GM23248 (cell line): ENCODE measurements around the gene HMSD. TPM values are rescaled to one million over a fixed set of nuclear protein-coding genes. Genes with fewer than 3 reads are reported as not detected.

Source experiments
- DNase-seq: peaks from one replicate; pipeline ENCODE4 v3.0.0-alpha.2; 2015
- H2AFZ ChIP-seq: fragments of 200-600 bp; sonication (generic); 2 replicates; pipeline ENCODE4 v1.6.1; 2016; ENCODE audit warnings: antibody characterized with exemption
- H3F3A ChIP-seq: fragments of 200-600 bp; sonication (generic); 2 replicates; pipeline ENCODE4 v1.6.1; 2016; ENCODE audit warnings: mild to moderate bottlenecking, antibody characterized with exemption, mixed run types; ENCODE audit not compliant: insufficient read depth
- H3K27ac ChIP-seq: fragments of 200-600 bp; sonication (generic); 2 replicates; pipeline ENCODE4 v1.5.1; 2016; ENCODE audit warnings: mild to moderate bottlenecking
- H3K27me3 ChIP-seq: fragments of 200-600 bp; sonication (generic); replicated peaks from 2 replicates; pipeline ENCODE4 v1.6.1; 2016; ENCODE audit warnings: mild to moderate bottlenecking; ENCODE audit not compliant: insufficient read depth
- H3K36me3 ChIP-seq: fragments of 200-600 bp; sonication (generic); 2 replicates; pipeline ENCODE4 v1.6.1; 2016; ENCODE audit warnings: low read depth, mild to moderate bottlenecking
- H3K4me1 ChIP-seq: fragments of 200-600 bp; sonication (generic); 2 replicates; pipeline ENCODE4 v1.6.1; 2016; ENCODE audit warnings: mild to moderate bottlenecking; ENCODE audit not compliant: insufficient read depth
- H3K4me2 ChIP-seq: fragments of 200-600 bp; sonication (generic); one replicate; pipeline ENCODE4 v1.6.1; 2016; ENCODE audit warnings: mild to moderate bottlenecking; ENCODE audit not compliant: unreplicated experiment
- H3K4me3 ChIP-seq: fragments of 200-600 bp; sonication (generic); 2 replicates; pipeline ENCODE4 v1.5.1; 2016; ENCODE audit warnings: mild to moderate bottlenecking
- H3K79me2 ChIP-seq: fragments of 200-600 bp; sonication (generic); 2 replicates; pipeline ENCODE4 v1.6.1; 2016; ENCODE audit warnings: mild to moderate bottlenecking; ENCODE audit not compliant: insufficient read depth
- H3K9ac ChIP-seq: fragments of 200-600 bp; sonication (generic); 2 replicates; pipeline ENCODE4 v1.6.1; 2016; ENCODE audit warnings: mild to moderate bottlenecking
- H3K9me2 ChIP-seq: fragments of 200-600 bp; sonication (generic); 2 replicates; pipeline ENCODE4 v1.6.1; 2016; ENCODE audit warnings: mixed run types, mild to moderate bottlenecking, moderate library complexity; ENCODE audit not compliant: insufficient read depth
- H3K9me3 ChIP-seq: fragments of 200-600 bp; sonication (generic); one replicate; pipeline ENCODE4 v1.6.1; 2017; ENCODE audit warnings: low read depth
- H4K20me1 ChIP-seq: fragments of 200-600 bp; sonication (generic); 2 replicates; pipeline ENCODE4 v1.6.0; 2016; ENCODE audit not compliant: insufficient read depth
- EZH2 ChIP-seq: fragments of 200-600 bp; sonication (generic); IDR thresholded peaks from 2 replicates; pipeline ENCODE4 v1.6.1; 2018; ENCODE audit warnings: antibody characterized with exemption, mild to moderate bottlenecking; ENCODE audit not compliant: insufficient read depth, poor library complexity, severe bottlenecking
- EZH2phosphoT487 ChIP-seq: fragments of 200-600 bp; sonication (generic); IDR thresholded peaks from 2 replicates; pipeline ENCODE4 v1.6.1; 2018; ENCODE audit warnings: antibody characterized with exemption, moderate library complexity, mild to moderate bottlenecking, low read depth; ENCODE audit not compliant: insufficient read depth
- WGBS, 2 experiments: methylation state at CpG; one replicate each; pipeline ENCODE4 v1.1.6; 2015 to 2017; ENCODE audit warnings: low lambda C conversion rate in 2 of 2, low coverage in 1 of 2; ENCODE audit errors: missing lambda C conversion rate in 2 of 2; 5-methylcytosine and 5-hydroxymethylcytosine counted together
- in situ Hi-C: fragments of 300-500 bp; cut with MboI; formaldehyde crosslinking; loops from 2 replicates; pipeline ENCODE4 v1.15.0; 2020
- polyA plus RNA-seq: library from polyadenylated mRNA; unstranded; fragments of >200 nt; fragmentation: Nextera tagmentation; extraction: Ambion mirVana; gene quantifications from 2 replicates; pipeline ENCODE4 v1.2.1, GENCODE V29; 2016
- total RNA-seq: library from RNA; depleted of rRNA; stranded (reverse); fragments of >200 nt; shearing (Covaris generic); gene quantifications from 2 replicates; pipeline ENCODE4 v1.2.3, GENCODE V29; 2014

HMSD gene
- total and polyA plus RNA-seq, 2 experiments from 2014 or later = 0.83 TPM; not detected in 1

DNA sequence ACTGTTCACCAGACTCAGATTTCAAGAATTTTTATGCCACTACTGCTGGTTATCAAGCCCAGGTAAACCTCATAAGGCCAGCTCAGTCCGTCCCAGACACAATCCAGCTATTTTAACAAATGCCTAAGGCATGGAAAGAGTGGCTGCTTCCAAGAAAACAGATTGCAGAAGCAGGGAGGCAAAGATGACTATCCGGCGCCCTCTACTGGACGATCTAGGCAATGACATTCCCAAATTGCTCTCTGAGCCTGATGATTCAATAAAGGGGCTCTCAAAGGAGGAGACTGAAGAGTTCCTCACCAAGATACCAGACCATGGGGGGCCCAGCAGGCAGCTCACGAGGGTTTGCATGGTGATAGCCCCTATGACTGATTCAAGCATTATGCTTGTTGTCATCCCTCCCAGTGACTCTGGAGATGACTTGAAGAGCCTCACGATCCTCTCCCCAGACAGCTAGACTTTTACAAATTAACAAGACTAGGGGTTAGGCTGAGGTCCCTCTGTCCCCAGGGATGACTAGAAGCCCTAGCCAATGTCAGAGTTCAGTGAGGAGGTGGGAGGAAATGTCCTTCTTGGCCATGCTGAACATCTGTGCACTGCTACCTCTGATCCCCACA is 45.8 kb downstream of the HMSD start:
- WGBS, 2 experiments = 17 to 18% methylated on average over 6 of the region's 6 CpGs
- peak; percentile 78 for DNase-seq
- in situ Hi-C loops = no loop called here
- Histone ChIP-seq H3K9ac (no peak overlapping the region), H3K4me1 (peaks cover 14% of the 10 kb centered on the region), H3F3A (peaks cover 11% of the 10 kb centered on the region; the same call in 1 of the 2 replicates), H3K27ac (no peak overlapping the region), H3K9me3 (no peaks in the 10 kb centered on the region), H4K20me1 (no peaks in the 10 kb centered on the region), H2AFZ (no peak overlapping the region), H3K27me3 (no peaks in the 10 kb centered on the region), H3K4me2 (no peak overlapping the region), H3K79me2 (no peaks in the 10 kb centered on the region), H3K9me2 (no peaks in the 10 kb centered on the region), H3K36me3 (no peaks in the 10 kb centered on the region), H3K4me3 (no peak overlapping the region)
- TF ChIP-seq EZH2phosphoT487 = no peak
- no peak for TF ChIP-seq EZH2

DNA sequence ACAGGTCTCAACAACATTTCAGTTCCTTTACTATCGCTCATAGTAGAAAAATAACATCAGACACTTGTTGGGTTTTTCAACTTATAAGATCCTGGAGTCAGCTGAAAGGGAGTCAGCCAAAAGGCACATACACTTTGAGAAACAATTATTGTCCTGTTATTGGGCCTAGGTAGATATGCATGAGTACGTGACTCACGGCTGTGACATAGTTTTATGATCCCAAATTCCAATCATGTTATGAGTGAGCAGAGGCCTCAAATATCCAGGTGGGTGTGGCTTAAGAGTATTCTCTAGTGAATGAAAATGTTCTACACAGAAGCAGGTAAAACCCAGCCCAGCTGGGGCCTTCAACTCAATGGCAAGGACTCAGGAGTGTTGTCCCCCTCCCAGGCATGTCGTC is 47.9 kb downstream of the HMSD start:
- Histone ChIP-seq H3K79me2 (no peaks in the 10 kb centered on the region), H3K27me3 (no peaks in the 10 kb centered on the region), H3K4me2 (no peak overlapping the region), H3K27ac (no peak overlapping the region), H3F3A (peaks cover 4% of the 10 kb centered on the region; the same call in 1 of the 2 replicates), H3K4me3 (no peak overlapping the region), H3K9me2 (no peaks in the 10 kb centered on the region), H3K9me3 (no peaks in the 10 kb centered on the region), H4K20me1 (no peaks in the 10 kb centered on the region), H3K4me1 (peaks cover 7% of the 10 kb centered on the region), H3K36me3 (no peaks in the 10 kb centered on the region), H3K9ac (no peak overlapping the region), H2AFZ (no peak overlapping the region)
- WGBS, 2 experiments = 68 to 72% methylated on average over 4 of the region's 4 CpGs
- TF ChIP-seq EZH2 = no peak
- TF ChIP-seq EZH2phosphoT487 = no peak
- in situ Hi-C loops = no loop called here
- peak; percentile 20 for DNase-seq

DNA sequence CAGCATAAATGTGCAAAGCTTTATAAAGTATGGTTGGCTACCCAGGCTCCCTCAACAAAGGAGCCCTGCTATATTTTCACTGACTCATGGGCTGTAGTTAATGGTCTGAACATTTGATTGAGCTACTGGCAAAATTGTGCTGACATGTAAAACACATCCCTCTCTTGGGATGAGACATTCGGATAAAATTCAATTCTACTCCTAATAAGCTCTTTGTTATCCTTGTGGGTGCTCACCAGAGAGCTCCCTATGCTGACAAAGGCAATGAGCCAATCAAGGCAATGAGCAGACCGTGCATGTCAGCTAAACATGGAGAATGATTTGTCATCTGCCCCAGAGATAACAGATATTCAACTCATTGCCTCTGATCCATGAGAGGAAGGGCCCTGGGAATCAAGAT is 48.5 kb downstream of the HMSD start:
- peak; percentile 9 for DNase-seq
- in situ Hi-C loops = no loop called here

DNA sequence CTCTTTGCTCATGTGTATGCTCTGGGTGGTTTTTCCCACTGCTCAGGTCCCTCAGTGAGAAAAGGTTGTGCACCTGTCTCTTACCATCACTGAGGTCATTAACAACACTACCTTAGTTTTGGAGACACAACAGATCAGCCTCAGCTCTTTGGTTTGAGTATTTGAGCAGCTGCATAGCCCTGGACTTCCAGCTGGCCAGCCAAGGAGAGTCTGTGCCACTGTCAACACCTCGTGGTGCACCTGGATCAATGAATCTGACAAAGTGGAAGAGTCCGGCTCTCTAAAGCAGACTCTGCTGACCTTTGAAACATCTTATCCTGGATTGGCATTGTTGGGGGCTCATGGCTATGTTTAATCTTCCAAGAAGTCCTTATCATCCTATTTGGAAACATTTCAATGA is 50.8 kb downstream of the HMSD start:
- no peak for DNase-seq
- Histone ChIP-seq H3K27me3 (no peaks in the 10 kb centered on the region), H2AFZ (no peak overlapping the region), H3K9ac (no peak overlapping the region), H3K36me3 (no peaks in the 10 kb centered on the region), H3K79me2 (no peaks in the 10 kb centered on the region), H4K20me1 (no peaks in the 10 kb centered on the region), H3F3A (no peaks in the 10 kb centered on the region), H3K4me2 (no peak overlapping the region), H3K27ac (no peak overlapping the region), H3K4me1 (0 out of 2 replicates have a peak, but pooled peaks cover 4% of the 10 kb centered on the region), H3K9me2 (no peaks in the 10 kb centered on the region), H3K9me3 (no peaks in the 10 kb centered on the region), H3K4me3 (no peak overlapping the region)
- in situ Hi-C loops = no loop called here
- TF ChIP-seq EZH2phosphoT487 = no peak
- TF ChIP-seq EZH2 = no peak
- 66 to 84% methylated on average over 2 of the region's 2 CpGs for WGBS, 2 experiments

More for the DNA sequence above, 48.5 kb downstream of the HMSD start:
- Histone ChIP-seq H4K20me1 (no peaks in the 10 kb centered on the region), H3K27me3 (no peaks in the 10 kb centered on the region), H3K79me2 (no peaks in the 10 kb centered on the region), H3F3A (no peaks in the 10 kb centered on the region), H3K4me2 (no peak overlapping the region), H3K4me1 (0 out of 2 replicates have a peak, but pooled peaks cover 4% of the 10 kb centered on the region), H2AFZ (no peak overlapping the region), H3K4me3 (no peak overlapping the region), H3K9me3 (no peaks in the 10 kb centered on the region), H3K9me2 (no peaks in the 10 kb centered on the region), H3K9ac (no peak overlapping the region), H3K36me3 (no peaks in the 10 kb centered on the region), H3K27ac (no peak overlapping the region)
- 63 to 64% methylated on average over 2 of the region's 2 CpGs for WGBS, 2 experiments
- no peak for TF ChIP-seq EZH2
- no peak for TF ChIP-seq EZH2phosphoT487
